Activated CD8-positive, alpha-beta memory T cell treated with anti-CD3 and anti-CD28 coated beads, Interleukin-2, amount 10 ng/mL, durations not matched to agents 7 days and 5 days (primary cell): ENCODE measurements around the gene ADIPOR1. TPM values are rescaled to one million over a fixed set of nuclear protein-coding genes. Genes with fewer than 3 reads are reported as not detected.
A peak's percentile ranks its signal among the peaks of the same experiment; 100 is the strongest.
"Not testable (repeated sequence)": the region's sequence is repeated elsewhere in the genome, so short reads cannot be mapped to it uniquely, and the experiment has no call there.

Experiments used
- ATAC-seq: fragments of 150-1000 bp; cut with Tn5 transposase; one replicate; pipeline ENCODE4 v1.10.0; 2021; ENCODE audit warnings: moderate library complexity
- CTCF ChIA-PET: fragments of 350-600 bp; sonication (Branson Sonifier 250); formaldehyde crosslinking; loops from one replicate; lab custom pipeline; 2021; ENCODE audit warnings: antibody characterized with exemption; lab: Charles Lee
- DNase-seq: peaks from one replicate; pipeline ENCODE4 v3.0.0-alpha.2; 2020
- H3K27ac Mint-ChIP-seq: one replicate; pipeline ENCODE4 v1.8.0; 2021; ENCODE audit warnings: mild to moderate bottlenecking, mixed read lengths
- H3K27me3 Mint-ChIP-seq: one replicate; pipeline ENCODE4 v1.8.0; 2021; ENCODE audit warnings: mixed read lengths
- H3K36me3 Mint-ChIP-seq: one replicate; pipeline ENCODE4 v1.8.0; 2021; ENCODE audit warnings: mild to moderate bottlenecking, mixed read lengths
- H3K4me1 Mint-ChIP-seq: one replicate; pipeline ENCODE4 v1.8.0; 2021; ENCODE audit warnings: mixed read lengths
- H3K4me3 Mint-ChIP-seq: one replicate; pipeline ENCODE4 v1.8.0; 2021; ENCODE audit warnings: mild to moderate bottlenecking, moderate library complexity, mixed read lengths
- H3K9me3 Mint-ChIP-seq: one replicate; pipeline ENCODE4 v1.8.0; 2022; ENCODE audit warnings: low read depth, mixed read lengths
- total RNA-seq, 2 experiments: library from RNA; stranded (reverse); gene quantifications; one replicate each; pipeline ENCODE4 v1.2.3, GENCODE V29; 2021

The ADIPOR1 gene
- total RNA-seq, 2 experiments from 2014 or later = 71.8 to 79.2 TPM

DNA sequence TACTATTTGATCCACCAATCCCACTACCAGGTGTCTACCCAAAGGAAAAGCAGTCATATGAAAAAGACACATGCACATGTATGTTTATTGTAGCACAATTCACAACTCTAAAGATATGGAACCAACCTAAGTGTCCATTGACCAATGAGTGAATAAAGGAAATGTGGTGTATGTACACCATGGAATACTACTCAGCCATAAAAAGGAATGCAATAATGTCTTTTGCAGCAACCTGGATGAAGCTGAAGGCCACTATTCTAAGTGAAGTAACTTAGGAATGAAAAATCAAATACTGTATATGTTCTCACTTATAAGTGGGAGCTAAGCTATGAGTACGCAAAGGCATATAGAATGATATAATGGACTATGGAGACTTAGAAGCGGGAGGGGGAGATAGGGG lies 12.6 kb downstream of the ADIPOR1 start:
- Mint-ChIP-seq H3K27ac (no peak overlapping the region), H3K27me3 (no peaks in the 10 kb centered on the region), H3K4me1 (no peaks in the 10 kb centered on the region), H3K4me3 (no peak overlapping the region), H3K9me3 (no peaks in the 10 kb centered on the region), H3K36me3 (peaks cover 49% of the 10 kb centered on the region)
- CTCF ChIA-PET = interaction anchor here (1.3 to 1.5 kb wide), 2 partner anchors 23 to 54 kb away, joined by 3 to 7 read pairs; no protein-coding TSS in a partner anchor
- DNase-seq = no peak
- ATAC-seq = no peak

GRCh38 chr1:202944438-202944921 lies 13.6 kb downstream of the ADIPOR1 start:
- no peak overlapping the region for H3K4me3 Mint-ChIP-seq
- CTCF ChIA-PET = interaction anchor here (0.6 kb wide), 1 partner anchor 38 kb away, joined by 3 read pairs; no protein-coding TSS in a partner anchor
- H3K27me3 Mint-ChIP-seq = no peaks in the 10 kb centered on the region
- H3K4me1 Mint-ChIP-seq = no peaks in the 10 kb centered on the region
- H3K9me3 Mint-ChIP-seq = no peaks in the 10 kb centered on the region
- ATAC-seq = no peak
- peaks cover 49% of the 10 kb centered on the region for H3K36me3 Mint-ChIP-seq
- DNase-seq = no peak
- no peak overlapping the region for H3K27ac Mint-ChIP-seq

- no peaks in the 10 kb centered on the region for H3K9me3 Mint-ChIP-seq
- no peak for ATAC-seq
- no peak for DNase-seq
- no peak overlapping the region for H3K27ac Mint-ChIP-seq
- H3K4me3 Mint-ChIP-seq = no peak overlapping the region
- CTCF ChIA-PET = interaction anchor here (1.3 kb wide), 1 partner anchor 13 kb away, joined by 3 read pairs; no protein-coding TSS in a partner anchor
- H3K36me3 Mint-ChIP-seq = peaks cover 43% of the 10 kb centered on the region
- no peaks in the 10 kb centered on the region for H3K4me1 Mint-ChIP-seq
- peaks cover 2% of the 10 kb centered on the region for H3K27me3 Mint-ChIP-seq
These were observed 15.7 kb downstream of the ADIPOR1 start for GRCh38 chr1:202942426-202942825.

- Mint-ChIP-seq H3K36me3 (peaks cover 41% of the 10 kb centered on the region), H3K27me3 (peaks cover 7% of the 10 kb centered on the region), H3K27ac (no peak overlapping the region), H3K9me3 (no peaks in the 10 kb centered on the region), H3K4me1 (no peaks in the 10 kb centered on the region), H3K4me3 (no peak overlapping the region)
- CTCF ChIA-PET = no interaction called here
- DNase-seq (no peak), ATAC-seq (no peak)
These were observed 16.7 kb downstream of the ADIPOR1 start for GRCh38 chr1:202941372-202941771.

DNA sequence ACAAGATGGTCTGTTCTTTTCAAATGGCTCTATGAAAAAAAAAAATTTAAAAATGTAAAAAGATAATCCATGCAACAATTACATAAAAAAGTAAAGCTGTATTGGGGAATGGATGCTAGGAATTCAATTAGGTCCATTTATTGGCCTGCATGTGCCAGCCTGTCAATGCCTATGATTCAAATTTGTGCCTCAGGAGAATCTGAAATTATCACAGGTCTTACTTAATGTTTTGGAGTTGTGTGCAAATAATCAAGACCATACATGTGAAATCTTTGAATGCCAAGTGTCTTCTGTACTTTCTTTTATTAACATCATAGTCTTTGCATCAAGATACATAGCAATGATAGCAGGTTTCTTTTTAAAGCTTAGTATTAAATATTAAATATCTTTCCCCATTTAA lies 17.6 kb downstream of the ADIPOR1 start:
- no peak for ATAC-seq
- no peak overlapping the region for H3K4me3 Mint-ChIP-seq
- H3K27ac Mint-ChIP-seq = no peak overlapping the region
- H3K27me3 Mint-ChIP-seq = peaks cover 7% of the 10 kb centered on the region
- CTCF ChIA-PET = interaction anchor here (1.4 kb wide), 1 partner anchor 15 kb away, joined by 4 read pairs; no protein-coding TSS in a partner anchor
- no peaks in the 10 kb centered on the region for H3K4me1 Mint-ChIP-seq
- no peak for DNase-seq
- H3K9me3 Mint-ChIP-seq = no peaks in the 10 kb centered on the region
- H3K36me3 Mint-ChIP-seq = peaks cover 36% of the 10 kb centered on the region

DNA sequence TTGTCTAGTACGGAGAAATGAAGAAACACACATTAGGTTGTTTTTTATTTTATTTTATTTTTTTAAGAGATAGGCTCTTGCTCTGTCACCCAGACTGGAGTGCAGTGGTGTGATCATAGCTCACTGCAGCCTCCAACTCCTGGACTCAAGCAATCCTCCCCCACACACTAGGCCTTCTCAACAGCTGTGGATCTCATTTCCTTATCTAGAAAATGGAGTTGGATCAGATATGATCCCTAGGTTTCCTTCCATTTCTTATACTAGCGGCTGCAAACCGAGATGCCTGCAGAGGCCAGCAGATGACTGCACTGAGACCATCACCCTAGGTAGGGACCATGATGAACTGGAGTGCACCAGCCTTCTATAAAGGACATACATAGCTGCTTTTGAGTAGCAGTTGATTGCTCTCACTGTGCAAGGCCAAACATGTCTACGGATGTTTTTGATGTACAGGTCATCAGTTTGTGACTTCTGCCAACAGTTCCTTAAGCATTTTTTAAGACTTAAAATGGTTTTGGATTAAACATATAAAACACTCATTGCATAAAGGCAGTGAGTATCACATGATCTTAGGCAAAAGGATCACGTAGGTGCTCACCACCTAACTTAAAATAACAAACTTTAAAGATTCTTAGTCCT lies 19.7 kb downstream of the ADIPOR1 start:
- H3K4me3 Mint-ChIP-seq = no peak overlapping the region

GRCh38 chr1:202936409-202936808 lies 21.7 kb downstream of the ADIPOR1 start:
- ATAC-seq, CTCF ChIA-PET, DNase-seq, H3K27ac Mint-ChIP-seq, H3K4me1 Mint-ChIP-seq, H3K9me3 Mint-ChIP-seq, H3K4me3 Mint-ChIP-seq: not testable (repeated sequence)
- Mint-ChIP-seq H3K36me3 (peaks cover 11% of the 10 kb centered on the region), H3K27me3 (peaks cover 27% of the 10 kb centered on the region)

More for the DNA sequence above, 19.7 kb downstream of the ADIPOR1 start:
- CTCF ChIA-PET = no interaction called here
- peaks cover 18% of the 10 kb centered on the region for H3K27me3 Mint-ChIP-seq
- ATAC-seq (no peak), DNase-seq (no peak)
- no peaks in the 10 kb centered on the region for H3K9me3 Mint-ChIP-seq
- no peaks in the 10 kb centered on the region for H3K4me1 Mint-ChIP-seq
- H3K27ac Mint-ChIP-seq = no peak overlapping the region
- peaks cover 21% of the 10 kb centered on the region for H3K36me3 Mint-ChIP-seq

DNA sequence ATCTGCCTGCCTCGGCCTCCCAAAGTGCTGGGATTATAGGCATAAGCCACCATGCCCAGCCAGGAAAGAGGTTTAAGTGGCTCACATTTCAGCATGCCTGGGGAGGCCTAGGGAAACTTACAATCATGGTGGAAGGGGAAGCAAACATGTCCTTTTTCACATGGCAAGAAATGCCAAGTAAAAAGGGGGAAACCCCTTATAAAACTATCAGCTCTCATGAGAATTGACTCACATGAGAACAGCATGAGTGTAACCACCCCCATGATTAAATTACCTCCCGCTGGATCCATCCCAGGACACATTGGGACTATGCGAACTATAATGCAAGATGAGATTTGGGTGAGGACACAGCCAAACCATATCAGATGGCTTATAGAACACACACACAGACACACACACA lies 22.3 kb downstream of the ADIPOR1 start:
- H3K4me3 Mint-ChIP-seq = no peak overlapping the region

DNA sequence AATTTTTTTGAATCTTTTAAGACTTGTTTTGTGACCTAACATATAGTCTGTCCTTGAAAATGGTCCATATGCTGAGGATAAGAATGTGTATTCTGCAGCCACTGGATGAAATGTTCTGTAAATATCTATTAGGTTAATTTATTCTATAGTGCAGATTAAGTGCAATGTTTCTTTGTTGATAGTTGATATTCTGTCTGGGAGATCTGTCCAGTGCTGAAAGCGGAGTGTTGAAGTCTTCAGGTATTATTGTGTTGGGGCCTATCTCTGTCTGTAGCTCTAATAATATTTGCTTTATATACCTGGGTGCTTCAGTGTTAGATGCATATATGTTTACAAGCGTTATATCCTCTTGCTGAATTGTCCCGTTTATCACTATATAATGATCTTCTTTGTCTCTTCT lies 23.4 kb downstream of the ADIPOR1 start:
- Mint-ChIP-seq H3K4me3 (no peak overlapping the region), H3K4me1 (no peaks in the 10 kb centered on the region), H3K27me3 (peaks cover 30% of the 10 kb centered on the region), H3K27ac (no peak overlapping the region), H3K9me3 (no peaks in the 10 kb centered on the region), H3K36me3 (peaks cover 4% of the 10 kb centered on the region)
- CTCF ChIA-PET = interaction anchor here (0.5 kb wide), 1 partner anchor 12 kb away, joined by 3 read pairs; no protein-coding TSS in a partner anchor
- DNase-seq (no peak), ATAC-seq (no peak)

More for the DNA sequence above, 22.3 kb downstream of the ADIPOR1 start:
- Mint-ChIP-seq H3K27me3 (peaks cover 30% of the 10 kb centered on the region), H3K4me1 (no peaks in the 10 kb centered on the region), H3K27ac (no peak overlapping the region), H3K9me3 (no peaks in the 10 kb centered on the region), H3K36me3 (peaks cover 5% of the 10 kb centered on the region)
- CTCF ChIA-PET = no interaction called here
- DNase-seq (no peak), ATAC-seq (no peak)

- Mint-ChIP-seq H3K27me3 (peaks cover 32% of the 10 kb centered on the region), H3K4me3 (no peak overlapping the region), H3K4me1 (no peaks in the 10 kb centered on the region), H3K36me3 (no peaks in the 10 kb centered on the region), H3K9me3 (no peaks in the 10 kb centered on the region), H3K27ac (no peak overlapping the region)
- CTCF ChIA-PET = no interaction called here
- no peak for DNase-seq
- no peak for ATAC-seq
These were observed 25.6 kb downstream of the ADIPOR1 start for GRCh38 chr1:202932476-202932875.

DNA sequence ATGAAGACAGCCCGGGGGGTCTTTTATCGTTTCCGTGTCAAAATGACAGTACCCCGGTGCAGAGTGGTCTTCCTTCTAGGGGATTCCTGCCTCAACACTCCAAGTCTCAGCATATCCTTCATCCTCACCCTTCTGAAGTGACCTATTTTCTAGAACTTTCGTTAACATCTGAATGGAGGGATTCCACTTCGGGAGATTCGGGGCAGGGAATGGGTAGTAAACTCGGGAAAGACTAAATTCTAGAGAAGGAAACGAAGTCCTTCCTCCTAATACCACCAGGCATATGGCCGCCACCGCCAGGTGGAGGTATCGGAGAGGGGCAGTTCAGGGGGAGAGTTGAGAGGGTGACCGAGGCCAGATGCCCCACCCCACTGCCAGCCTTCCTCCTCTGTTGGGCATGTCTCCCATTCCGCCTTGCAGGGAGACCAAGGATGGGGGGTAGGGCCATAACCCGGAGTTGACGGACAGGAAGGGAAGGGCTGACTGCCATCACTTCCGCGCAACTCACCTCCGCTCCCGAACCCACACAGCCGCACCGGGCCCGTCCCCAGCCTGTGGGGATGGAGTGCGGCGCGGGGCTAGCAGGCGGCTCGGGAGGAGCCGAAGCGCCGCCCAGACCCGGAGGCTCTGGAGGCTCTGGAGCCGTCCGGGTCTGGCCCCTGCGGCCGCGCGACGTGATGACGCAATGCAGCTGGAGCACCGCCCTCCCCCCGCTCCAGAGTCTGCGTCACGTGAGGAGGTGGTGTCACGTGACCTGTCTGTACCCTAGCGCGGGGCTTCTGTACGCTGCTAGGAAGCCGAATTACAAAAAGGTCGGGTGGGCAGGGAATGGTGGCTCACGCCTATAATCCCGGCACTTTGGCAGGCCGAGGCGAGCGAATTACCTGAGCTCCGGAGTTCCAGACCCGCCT lies 31.3 kb downstream of the ADIPOR1 start, which contains the start of gene KLHL12:
Gene KLHL12, minus strand, starts transcription at position 654 of the 911 bp plus-strand sequence. CDS start 2,072 bp downstream, outside the sequence.
- ATAC-seq (peak; percentile 97), DNase-seq (peak; percentile 97)
- H3K9me3 Mint-ChIP-seq = no peaks in the 10 kb centered on the region
- H3K27me3 Mint-ChIP-seq = peaks cover 7% of the 10 kb centered on the region
- CTCF ChIA-PET = interaction anchor here (0.6 to 2.5 kb wide), 10 partner anchors 15 to 75 kb away, joined by 3 to 9 read pairs (median 4); no protein-coding TSS in a partner anchor
- peak within 1 kb of the TSS; percentile 92 for H3K4me3 Mint-ChIP-seq
- peaks cover 16% of the 10 kb centered on the region for H3K36me3 Mint-ChIP-seq
- peak within 1 kb of the TSS; percentile 93 for H3K27ac Mint-ChIP-seq
- H3K4me1 Mint-ChIP-seq = peaks cover 29% of the 10 kb centered on the region

GRCh38 chr1:202923533-202923932 lies 34.6 kb downstream of the ADIPOR1 start:
- Mint-ChIP-seq H3K4me3 (no peak overlapping the region), H3K27me3 (no peaks in the 10 kb centered on the region), H3K9me3 (no peaks in the 10 kb centered on the region), H3K36me3 (peaks cover 20% of the 10 kb centered on the region), H3K4me1 (peaks cover 29% of the 10 kb centered on the region), H3K27ac (no peak overlapping the region)
- CTCF ChIA-PET = interaction anchor here (0.6 kb wide), 1 partner anchor 938 kb away, joined by 3 read pairs; no protein-coding TSS in a partner anchor
- ATAC-seq (no peak), DNase-seq (no peak)

DNA sequence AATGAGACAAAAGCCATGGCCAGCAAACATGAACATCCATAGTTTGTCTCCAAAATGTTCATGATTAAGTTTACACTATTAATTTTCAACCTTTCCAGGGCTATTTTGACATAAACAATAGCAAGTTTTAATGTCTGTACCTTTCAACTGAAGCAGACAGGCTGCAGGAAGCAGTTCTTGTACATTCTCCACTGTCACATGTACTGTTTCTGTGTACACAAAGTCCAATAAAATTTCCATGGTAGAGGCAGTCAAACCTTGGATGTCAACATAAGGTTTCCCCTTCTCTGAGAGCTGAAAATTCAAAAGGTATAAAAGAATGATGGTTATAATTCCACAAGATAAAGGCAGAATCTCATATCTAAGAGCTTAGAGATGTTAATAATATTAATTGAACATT lies 38.5 kb downstream of the ADIPOR1 start:
- ATAC-seq = no peak
- CTCF ChIA-PET = no interaction called here
- peaks cover 19% of the 10 kb centered on the region for H3K4me1 Mint-ChIP-seq
- no peak overlapping the region for H3K4me3 Mint-ChIP-seq
- H3K27ac Mint-ChIP-seq = no peak overlapping the region
- no peaks in the 10 kb centered on the region for H3K27me3 Mint-ChIP-seq
- no peak for DNase-seq
- no peaks in the 10 kb centered on the region for H3K9me3 Mint-ChIP-seq
- H3K36me3 Mint-ChIP-seq = peaks cover 31% of the 10 kb centered on the region
